Astrocyte of the cerebellum (primary cell): ENCODE results near the gene HBD.

Experiments
- DNase-seq: peaks from one replicate; pipeline ENCODE4 v3.0.0-alpha.2; 2011; ENCODE audit warnings: low read depth
- H3K4me3 ChIP-seq: 2 replicates; pipeline ENCODE4 v1.5.1; 2011; ENCODE audit warnings: mild to moderate bottlenecking, low read depth, low read length, moderate library complexity
- CTCF ChIP-seq: IDR thresholded peaks from 2 replicates; pipeline ENCODE4 v1.5.1; 2012; ENCODE audit warnings: low read length, low read depth, moderate library complexity, mild to moderate bottlenecking; ENCODE audit errors: missing control alignments
- in situ Hi-C: cut with HindIII; loops from 2 replicates; pipeline ENCODE4 v1.10.0; 2017; ENCODE audit warnings: low sequenced_read_pairs

Gene HBD

GRCh38 chr11:5234381-5234834 lies at the start of gene HBD:
TSS of gene HBD (minus strand) at chr11:5234483. CDS start at chr11:5234433, 50 bp downstream.
- no peak for TF ChIP-seq CTCF
- in situ Hi-C loops = no loop called here
- H3K4me3 ChIP-seq = no peak within 1 kb of the TSS

GRCh38 chr11:5283882-5284281 lies 49.6 kb upstream of the HBD start:
- in situ Hi-C loops = no loop called here
- no peak for TF ChIP-seq CTCF
- DNase-seq = no peak
- no peak overlapping the region for H3K4me3 ChIP-seq

More at GRCh38 chr11:5234381-5234834, at the start of gene HBD:
- no peak for DNase-seq

GRCh38 chr11:5283086-5283485 lies 48.8 kb upstream of the HBD start:
- no peak for TF ChIP-seq CTCF
- H3K4me3 ChIP-seq = no peak overlapping the region
- no peak for DNase-seq
- in situ Hi-C loops = no loop called here

- in situ Hi-C loops = no loop called here
- DNase-seq = no peak
Measured at GRCh38 chr11:5282628-5283027, 48.3 kb upstream of the HBD start.

GRCh38 chr11:5281596-5281995 lies 47.3 kb upstream of the HBD start:
- TF ChIP-seq CTCF = no peak

More at GRCh38 chr11:5282628-5283027, 48.3 kb upstream of the HBD start:
- H3K4me3 ChIP-seq = no peak overlapping the region
- TF ChIP-seq CTCF = no peak

GRCh38 chr11:5280582-5281102 lies 46.4 kb upstream of the HBD start:
- in situ Hi-C loops = no loop called here
- no peak overlapping the region for H3K4me3 ChIP-seq
- no peak for TF ChIP-seq CTCF
- DNase-seq = peak; percentile 96

More at GRCh38 chr11:5281596-5281995, 47.3 kb upstream of the HBD start:
- in situ Hi-C loops = no loop called here
- DNase-seq = no peak
- no peak overlapping the region for H3K4me3 ChIP-seq
